Astrocyte (in vitro differentiated cells and primary cell): Measurements from ENCODE around the gene NPIPA3. TPM values are rescaled to one million over a fixed set of nuclear protein-coding genes. Genes with fewer than 3 reads are reported as not detected.

Experiments
- DNase-seq: peaks from one replicate; pipeline ENCODE4 v3.0.0-alpha.2; 2010; ENCODE audit warnings: low read depth
- FAIRE-seq: peaks from 2 replicates; lab custom pipeline; 2011; peaks lifted over from hg19 to GRCh38; lab: Jason Lieb, UNC
- H2AFZ ChIP-seq: 2 replicates; pipeline ENCODE4 v1.6.0; 2012; ENCODE audit warnings: low read depth, low read length, inconsistent platforms
- H3K27ac ChIP-seq: 2 replicates; pipeline ENCODE4 v1.5.1; 2011; ENCODE audit warnings: low read depth, low read length, inconsistent platforms
- H3K27me3 ChIP-seq: 2 replicates; pipeline ENCODE4 v1.6.0; 2011; ENCODE audit warnings: low read length, inconsistent platforms; ENCODE audit not compliant: insufficient read depth
- H3K36me3 ChIP-seq: 2 replicates; pipeline ENCODE4 v1.5.1; 2011; ENCODE audit warnings: low read length, inconsistent platforms; ENCODE audit not compliant: insufficient read depth
- H3K4me1 ChIP-seq: 2 replicates; pipeline ENCODE4 v1.5.1; 2011; ENCODE audit warnings: low read length, inconsistent platforms; ENCODE audit not compliant: insufficient read depth
- H3K4me2 ChIP-seq: 2 replicates; pipeline ENCODE4 v1.6.0; 2012; ENCODE audit warnings: low read length, inconsistent platforms
- H3K4me3 ChIP-seq: 2 replicates; pipeline ENCODE4 v1.5.1; 2011; ENCODE audit warnings: low read depth, mild to moderate bottlenecking, low read length, inconsistent platforms; ENCODE audit not compliant: insufficient read depth
- H3K79me2 ChIP-seq: 2 replicates; pipeline ENCODE4 v1.6.0; 2012; ENCODE audit warnings: mild to moderate bottlenecking, low read length, inconsistent platforms; ENCODE audit not compliant: insufficient read depth
- H3K9ac ChIP-seq: 2 replicates; pipeline ENCODE4 v1.6.0; 2012; ENCODE audit warnings: mild to moderate bottlenecking, low read length, inconsistent platforms
- H3K9me3 ChIP-seq: 2 replicates; pipeline ENCODE4 v1.5.1; 2012; ENCODE audit warnings: low read depth, mild to moderate bottlenecking, low read length, inconsistent platforms; ENCODE audit not compliant: insufficient read depth
- H4K20me1 ChIP-seq: 2 replicates; pipeline ENCODE4 v1.6.0; 2012; ENCODE audit warnings: low read length, inconsistent platforms; ENCODE audit not compliant: insufficient read depth
- H3K27ac Mint-ChIP-seq: one replicate; pipeline ENCODE4 v1.8.0; 2021; ENCODE audit warnings: mild to moderate bottlenecking, mixed read lengths; ENCODE audit not compliant: unreplicated experiment
- H3K27me3 Mint-ChIP-seq: one replicate; pipeline ENCODE4 v1.8.0; 2021; ENCODE audit warnings: low read depth, mixed read lengths; ENCODE audit not compliant: unreplicated experiment
- H3K36me3 Mint-ChIP-seq: one replicate; pipeline ENCODE4 v1.8.0; 2021; ENCODE audit warnings: low read depth, mixed read lengths; ENCODE audit not compliant: unreplicated experiment
- H3K4me1 Mint-ChIP-seq: one replicate; pipeline ENCODE4 v1.8.0; 2021; ENCODE audit warnings: low read depth, mixed read lengths; ENCODE audit not compliant: unreplicated experiment
- H3K4me3 Mint-ChIP-seq: one replicate; pipeline ENCODE4 v1.8.0; 2021; ENCODE audit warnings: mild to moderate bottlenecking, moderate library complexity, mixed read lengths; ENCODE audit not compliant: unreplicated experiment
- H3K9me3 Mint-ChIP-seq: one replicate; pipeline ENCODE4 v1.8.0; 2021; ENCODE audit warnings: mild to moderate bottlenecking, mixed read lengths; ENCODE audit not compliant: unreplicated experiment
- CTCF ChIP-seq: IDR thresholded peaks from 2 replicates; pipeline ENCODE4 v1.5.1; 2011; ENCODE audit warnings: low read depth, mild to moderate bottlenecking, inconsistent platforms, low read length, moderate library complexity; ENCODE audit not compliant: insufficient read depth
- EZH2 ChIP-seq: IDR thresholded peaks from 2 replicates; pipeline ENCODE4 v1.6.1; 2012; ENCODE audit warnings: mild to moderate bottlenecking, low read length, inconsistent platforms; ENCODE audit not compliant: insufficient read depth
- total RNA-seq: library from RNA; stranded (reverse); gene quantifications from 2 replicates; pipeline ENCODE4 v1.2.1, GENCODE V29; 2021

NPIPA3 gene
- total RNA-seq, 1 donor from 2014 or later: 9.8 TPM

DNA sequence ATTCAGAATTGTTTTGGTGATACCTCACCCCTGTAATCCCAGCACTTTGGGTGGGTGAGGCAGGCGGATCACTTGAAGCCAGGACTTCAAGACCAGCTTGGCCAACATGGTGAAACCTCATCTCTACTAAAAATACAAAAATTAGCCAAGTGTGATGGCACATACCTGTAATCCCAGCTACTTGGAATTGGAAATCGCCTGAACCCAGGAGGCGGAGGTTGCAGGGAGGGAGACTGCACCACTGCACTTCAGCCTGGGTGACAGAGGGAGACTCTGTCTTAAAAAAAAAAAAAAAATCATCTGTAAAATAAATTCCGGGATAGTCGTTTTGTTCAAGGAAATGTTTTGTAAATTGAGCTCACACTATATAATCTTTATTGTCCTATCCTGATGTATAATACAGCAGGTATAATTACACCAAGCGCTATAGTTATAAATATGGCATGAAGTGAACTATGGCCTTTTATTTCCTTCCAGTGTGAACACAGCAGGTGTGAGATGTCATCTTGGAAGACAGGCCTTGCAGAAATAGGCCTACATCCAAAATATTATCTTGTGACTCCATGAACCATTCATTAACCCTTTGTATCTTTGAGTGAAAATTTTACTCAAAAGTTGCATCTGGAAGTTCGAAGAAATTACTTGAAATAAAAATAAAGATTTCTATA, 34.5 kb upstream of the NPIPA3 start:
- FAIRE-seq (no peak), DNase-seq (no peak)
- Mint-ChIP-seq H3K9me3 (no peaks in the 10 kb centered on the region), H3K27me3 (no peaks in the 10 kb centered on the region), H3K4me1 (no peaks in the 10 kb centered on the region), H3K4me3 (no peak overlapping the region), H3K27ac (no peak overlapping the region), H3K36me3 (peaks cover 20% of the 10 kb centered on the region)
- no peaks in the 10 kb centered on the region for H3K27me3 ChIP-seq
- H2AFZ ChIP-seq: no peak overlapping the region
- TF ChIP-seq CTCF (no peak), EZH2 (no peak)
- no peaks in the 10 kb centered on the region for H3K9me3 ChIP-seq
- peaks cover 31% of the 10 kb centered on the region for H3K36me3 ChIP-seq
- no peaks in the 10 kb centered on the region for H3K79me2 ChIP-seq
- H4K20me1 ChIP-seq: no peaks in the 10 kb centered on the region
- H3K4me2 ChIP-seq: no peak overlapping the region
- no peak overlapping the region for H3K4me3 ChIP-seq
- no peak overlapping the region for H3K9ac ChIP-seq
- H3K27ac ChIP-seq: no peak overlapping the region
- no peaks in the 10 kb centered on the region for H3K4me1 ChIP-seq

GRCh38 chr16:14669776-14670175, 33.4 kb upstream of the NPIPA3 start:
- TF ChIP-seq EZH2: no peak
- TF ChIP-seq CTCF: no peak
- Histone ChIP-seq H3K4me3 (no peak overlapping the region), H3K27me3 (no peaks in the 10 kb centered on the region), H3K79me2 (no peaks in the 10 kb centered on the region), H3K4me1 (no peaks in the 10 kb centered on the region), H3K27ac (no peak overlapping the region), H3K36me3 (peaks cover 24% of the 10 kb centered on the region), H3K9me3 (no peaks in the 10 kb centered on the region), H3K4me2 (no peak overlapping the region), H4K20me1 (no peaks in the 10 kb centered on the region), H2AFZ (no peak overlapping the region), H3K9ac (no peak overlapping the region)
- H3K4me3 Mint-ChIP-seq: no peak overlapping the region
- FAIRE-seq (no peak), DNase-seq (no peak)
- no peaks in the 10 kb centered on the region for H3K27me3 Mint-ChIP-seq
- H3K27ac Mint-ChIP-seq: no peak overlapping the region
- peaks cover 15% of the 10 kb centered on the region for H3K36me3 Mint-ChIP-seq
- no peaks in the 10 kb centered on the region for H3K9me3 Mint-ChIP-seq
- no peaks in the 10 kb centered on the region for H3K4me1 Mint-ChIP-seq

GRCh38 chr16:14672403-14672971, 30.7 kb upstream of the NPIPA3 start:
- Histone ChIP-seq H3K79me2 (no peaks in the 10 kb centered on the region), H3K9me3 (no peaks in the 10 kb centered on the region), H3K4me3 (no peak overlapping the region), H3K9ac (no peak overlapping the region), H2AFZ (no peak overlapping the region), H3K4me2 (no peak overlapping the region), H4K20me1 (no peaks in the 10 kb centered on the region), H3K36me3 (peaks cover 9% of the 10 kb centered on the region), H3K27me3 (no peaks in the 10 kb centered on the region), H3K27ac (no peak overlapping the region), H3K4me1 (no peaks in the 10 kb centered on the region)
- H3K9me3 Mint-ChIP-seq: no peaks in the 10 kb centered on the region
- H3K36me3 Mint-ChIP-seq: peaks cover 4% of the 10 kb centered on the region
- no peak overlapping the region for H3K27ac Mint-ChIP-seq
- H3K4me3 Mint-ChIP-seq: no peak overlapping the region
- H3K4me1 Mint-ChIP-seq: no peaks in the 10 kb centered on the region
- no peaks in the 10 kb centered on the region for H3K27me3 Mint-ChIP-seq
- no peak for TF ChIP-seq CTCF
- no peak for TF ChIP-seq EZH2
- FAIRE-seq: no peak
- DNase-seq: no peak
